ENCODE measurements around the gene TRIM6.

The TRIM6 gene

GRCh38 chr11:5624489-5625279, 28.2 kb downstream of the TRIM6 start, which contains the start of gene TRIM34:
Gene TRIM34 (plus strand): TSS chr11:5625001. CDS start chr11:5632332, 7,331 bp downstream.
- H3K36me3 ChIP-seq (ENCODE audit: control insufficient read depth, insufficient read depth, low read length) = no peaks in the 10 kb centered on the region
- peak within 1 kb of the TSS; percentile 66 for H3K4me3 ChIP-seq (ENCODE audit: low read depth, low read length)
- TF ChIP-seq CTCF (IDR thresholded peaks at IDR 0.05) = no peak
- H3K79me2 ChIP-seq = no peaks in the 10 kb centered on the region
- H3K4me1 ChIP-seq = no peaks in the 10 kb centered on the region
- no peaks in the 10 kb centered on the region for H3K27me3 ChIP-seq (ENCODE audit: control insufficient read depth, insufficient read depth, low read length)
- H3K9ac ChIP-seq = no peak within 1 kb of the TSS
- H3K27ac ChIP-seq = peak within 1 kb of the TSS; percentile 51
- H2AFZ ChIP-seq = peak within 1 kb of the TSS; percentile 83
- H3K4me2 ChIP-seq (ENCODE audit: low read length) = peak within 1 kb of the TSS; percentile 59
- H3K9me3 ChIP-seq (ENCODE audit: control insufficient read depth, low read length) = no peaks in the 10 kb centered on the region

- Histone ChIP-seq H2AFZ (peak overlapping the region; percentile 83), H3K4me1 (no peaks in the 10 kb centered on the region), H3K9me3 (ENCODE audit: control insufficient read depth, low read length) (no peaks in the 10 kb centered on the region), H3K36me3 (ENCODE audit: control insufficient read depth, insufficient read depth, low read length) (no peaks in the 10 kb centered on the region), H3K79me2 (no peaks in the 10 kb centered on the region), H3K27me3 (ENCODE audit: control insufficient read depth, insufficient read depth, low read length) (no peaks in the 10 kb centered on the region), H3K27ac (peak overlapping the region; percentile 51), H3K4me3 (ENCODE audit: low read depth, low read length) (peak overlapping the region; percentile 66), H3K4me2 (ENCODE audit: low read length) (peak overlapping the region; percentile 59), H3K9ac (no peak overlapping the region)
- TF ChIP-seq CTCF (IDR thresholded peaks at IDR 0.05) = no peak
Measured at GRCh38 chr11:5625281-5625680, 28.8 kb downstream of the TRIM6 start.

- H3K9me3 ChIP-seq (ENCODE audit: control insufficient read depth, low read length) = no peaks in the 10 kb centered on the region
Measured at GRCh38 chr11:5626196-5626595, 29.8 kb downstream of the TRIM6 start.

GRCh38 chr11:5631417-5631816, 35.0 kb downstream of the TRIM6 start:
- H3K79me2 ChIP-seq = no peaks in the 10 kb centered on the region
- no peaks in the 10 kb centered on the region for H3K9me3 ChIP-seq (ENCODE audit: control insufficient read depth, low read length)
- no peak overlapping the region for H3K4me2 ChIP-seq (ENCODE audit: low read length)
- no peaks in the 10 kb centered on the region for H3K36me3 ChIP-seq (ENCODE audit: control insufficient read depth, insufficient read depth, low read length)
- no peaks in the 10 kb centered on the region for H3K27me3 ChIP-seq (ENCODE audit: control insufficient read depth, insufficient read depth, low read length)
- H3K27ac ChIP-seq = no peak overlapping the region
- H2AFZ ChIP-seq = no peak overlapping the region
- no peak overlapping the region for H3K9ac ChIP-seq
- TF ChIP-seq CTCF (IDR thresholded peaks at IDR 0.05) = no peak
- no peaks in the 10 kb centered on the region for H3K4me1 ChIP-seq
- H3K4me3 ChIP-seq (ENCODE audit: low read depth, low read length) = no peak overlapping the region

More at GRCh38 chr11:5626196-5626595, 29.8 kb downstream of the TRIM6 start:
- Histone ChIP-seq H3K4me2 (ENCODE audit: low read length) (no peak overlapping the region), H2AFZ (no peak overlapping the region), H3K4me1 (no peaks in the 10 kb centered on the region), H3K9ac (no peak overlapping the region), H3K27me3 (ENCODE audit: control insufficient read depth, insufficient read depth, low read length) (no peaks in the 10 kb centered on the region), H3K36me3 (ENCODE audit: control insufficient read depth, insufficient read depth, low read length) (no peaks in the 10 kb centered on the region), H3K27ac (no peak overlapping the region), H3K79me2 (no peaks in the 10 kb centered on the region), H3K4me3 (ENCODE audit: low read depth, low read length) (no peak overlapping the region)
- TF ChIP-seq CTCF (IDR thresholded peaks at IDR 0.05) = no peak

All from parathyroid adenoma (tissue), 2 donors.